K562 (cell line): ENCODE measurements around the gene RFX7. TPM values are rescaled to one million over a fixed set of nuclear protein-coding genes. Genes with fewer than 3 reads are reported as not detected.

Source experiments
- ARHGAP35 ChIP-seq: fragments of 450-650 bp; IDR thresholded peaks from 2 replicates; pipeline ENCODE4 v1.6.1; 2018; ENCODE audit not compliant: partially characterized antibody
- CHD7 ChIP-seq: fragments of 200-600 bp; sonication (generic); IDR thresholded peaks from one replicate; pipeline ENCODE4 v1.6.1; 2012; ENCODE audit warnings: mild to moderate bottlenecking, low read depth, low read length, inconsistent platforms
- DIDO1 ChIP-seq: fragments of 450-650 bp; IDR thresholded peaks from 2 replicates; pipeline ENCODE4 v1.6.1; 2016; ENCODE audit warnings: low read depth, missing biosample characterization, missing genetic modification characterization
- MITF ChIP-seq: IDR thresholded peaks from 2 replicates; pipeline ENCODE4 v1.6.1; 2014; ENCODE audit warnings: antibody characterized with exemption
- PRDM10 ChIP-seq: fragments of 450-650 bp; IDR thresholded peaks from 2 replicates; pipeline ENCODE4 v1.6.1; 2018; ENCODE audit not compliant: partially characterized antibody
- U2AF2 ChIP-seq: fragments of 200-400 bp; formaldehyde crosslinking; optimal IDR thresholded peaks from 2 replicates; pipeline ENCODE3; 2017; ENCODE audit warnings: low read depth, mild to moderate bottlenecking, low read length
- ZNF277 ChIP-seq: fragments of 250-450 bp; sonication (Bioruptor Pico); IDR thresholded peaks from 2 replicates; pipeline ENCODE4 v1.8.0; 2022; ENCODE audit warnings: inconsistent platforms, mild to moderate bottlenecking, moderate library complexity, borderline replicate concordance
- ZNF583 ChIP-seq: fragments of 250-450 bp; sonication (Bioruptor Pico); IDR thresholded peaks from 2 replicates; pipeline ENCODE4 v1.4.0; 2020
- polyA plus RNA-seq, 8 experiments: library from polyadenylated mRNA; depleted of rRNA in 4 of 8; stranded (reverse) in 5 of 8; unstranded in 3 of 8; fragments of >200 nt; fragmentation: Nextera tagmentation in 2 of 8; fragmentation: Illumina TruSeq in 1 of 8; extraction: Ambion mirVana in 2 of 8; extraction: Trizol in 1 of 8; gene quantifications; 2 replicates each; pipeline versions ENCODE4 v1.2.1 to v1.2.3, GENCODE V29; 2011 to 2014; ENCODE audit warnings: inconsistent platforms in 1 of 8, missing spikeins in 1 of 8
- total RNA-seq, 7 experiments: library from RNA; depleted of rRNA in 6 of 7; stranded (reverse); fragments of >200 nt in 6 of 7; fragmentation: Illumina TruSeq in 2 of 7; extraction: Trizol in 2 of 7; gene quantifications; 2 replicates each; pipeline versions ENCODE4 v1.2.1 to v1.2.3, GENCODE V29; 2011 to 2021; ENCODE audit warnings: low replicate concordance in 1 of 7

The RFX7 gene
- total and polyA plus RNA-seq, 9 of the 15 experiments (the other 6 are each of a cell fraction or from before 2014, with no cell fraction given) = 2.4 to 17.9 (median 6.3) TPM

- TF ChIP-seq CHD7 (no peak), ARHGAP35 (no peak), ZNF583 (no peak), MITF (no peak), DIDO1 (tag) (no peak), U2AF2 (no peak), PRDM10 (no peak), ZNF277 (CRISPR knock-in tag) (no peak)
Measured at GRCh38 chr15:56243163-56244037, at the start of gene RFX7 (continued).
